Stimulated activated CD4-positive, alpha-beta T cell treated with anti-CD3 and anti-CD28 coated beads, Interleukin-4, amount 100 ng/mL, for 1 hour (primary cell): ENCODE results near the gene MAP2K7.
"Not testable (repeated sequence)": the region's sequence is repeated elsewhere in the genome, so short reads cannot be mapped to it uniquely, and the experiment has no call there.

Experiments used
- DNase-seq: peaks from one replicate; pipeline ENCODE4 v3.0.0-alpha.2; 2020

Gene MAP2K7

DNA sequence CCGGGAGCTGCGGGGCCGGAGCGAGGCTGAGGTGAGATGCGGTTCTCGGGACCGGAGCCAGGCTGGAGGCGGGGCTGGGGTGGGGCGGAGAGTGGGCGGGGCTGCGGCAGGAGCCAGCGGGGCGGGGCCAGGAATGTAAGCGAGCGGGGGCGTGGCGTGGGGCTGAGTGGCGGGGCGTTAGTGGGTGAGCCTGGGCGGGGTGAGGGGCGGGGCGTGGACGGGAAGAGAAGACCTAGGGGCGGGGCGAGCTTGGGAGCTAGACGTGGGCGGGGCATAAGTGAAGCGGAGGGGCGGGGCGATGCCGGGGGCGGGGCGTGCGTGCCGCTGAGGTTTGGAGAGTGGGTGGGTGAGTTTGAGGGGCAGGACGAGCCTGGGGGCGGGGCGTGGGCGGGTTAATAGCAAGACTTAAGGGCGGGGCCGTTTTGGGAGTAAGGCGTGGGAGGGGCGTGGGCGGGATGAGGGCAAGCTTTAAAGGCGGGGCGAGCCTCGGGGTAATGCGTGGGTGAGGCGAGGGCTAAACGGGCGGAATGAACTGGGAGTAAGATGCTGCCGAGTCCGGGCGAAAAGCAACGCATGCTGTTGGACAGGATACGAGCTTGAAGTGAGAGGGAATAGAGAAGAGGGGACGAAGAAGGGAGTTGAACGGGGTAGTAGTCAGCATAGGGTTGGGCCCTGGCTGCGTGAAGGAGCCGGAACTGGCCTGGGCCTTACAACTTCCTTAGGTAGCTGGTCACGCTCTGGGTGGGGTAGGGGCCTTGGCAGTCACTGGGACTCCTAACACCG is 17.0 kb downstream of the MAP2K7 start:
- peak; percentile 100 for DNase-seq

DNA sequence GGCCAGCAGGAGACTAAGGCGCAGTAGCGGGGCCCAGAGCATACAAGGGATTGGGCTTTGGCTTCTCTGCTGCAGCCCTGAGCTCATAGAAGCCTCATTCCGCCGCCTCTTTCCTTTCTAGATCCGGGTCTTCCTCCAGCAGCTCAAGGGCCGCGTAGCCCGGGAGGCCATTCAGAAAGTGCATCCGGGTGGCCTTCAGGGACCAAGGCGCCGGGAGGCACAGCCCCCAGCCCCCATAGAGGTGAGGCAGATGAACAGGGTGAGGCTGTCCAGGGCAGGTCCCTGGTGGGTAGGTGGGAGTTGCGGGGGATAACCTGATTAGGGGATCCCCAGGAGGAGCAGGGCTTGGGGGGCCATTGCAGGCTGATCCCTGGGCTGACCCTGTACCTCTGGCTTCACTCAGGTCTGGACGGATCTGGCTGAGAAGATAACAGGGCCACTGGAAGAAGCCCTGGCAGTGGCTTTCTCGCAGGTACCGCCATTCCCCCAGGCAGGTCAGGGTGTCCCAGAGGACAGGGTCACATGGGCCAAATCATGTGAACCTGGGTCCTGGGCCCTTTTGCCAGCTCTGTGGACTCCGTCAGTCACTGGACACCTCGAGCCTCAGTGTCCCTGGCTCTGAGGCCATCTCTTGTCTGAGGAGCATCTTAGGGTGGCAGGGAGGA is 17.8 kb downstream of the MAP2K7 start:
- DNase-seq: no peak

- DNase-seq: no peak
Observed at GRCh38 chr19:7921967-7922835, 18.5 kb downstream of the MAP2K7 start.

GRCh38 chr19:7922836-7923195 is 19.1 kb downstream of the MAP2K7 start:
- DNase-seq: no peak

DNA sequence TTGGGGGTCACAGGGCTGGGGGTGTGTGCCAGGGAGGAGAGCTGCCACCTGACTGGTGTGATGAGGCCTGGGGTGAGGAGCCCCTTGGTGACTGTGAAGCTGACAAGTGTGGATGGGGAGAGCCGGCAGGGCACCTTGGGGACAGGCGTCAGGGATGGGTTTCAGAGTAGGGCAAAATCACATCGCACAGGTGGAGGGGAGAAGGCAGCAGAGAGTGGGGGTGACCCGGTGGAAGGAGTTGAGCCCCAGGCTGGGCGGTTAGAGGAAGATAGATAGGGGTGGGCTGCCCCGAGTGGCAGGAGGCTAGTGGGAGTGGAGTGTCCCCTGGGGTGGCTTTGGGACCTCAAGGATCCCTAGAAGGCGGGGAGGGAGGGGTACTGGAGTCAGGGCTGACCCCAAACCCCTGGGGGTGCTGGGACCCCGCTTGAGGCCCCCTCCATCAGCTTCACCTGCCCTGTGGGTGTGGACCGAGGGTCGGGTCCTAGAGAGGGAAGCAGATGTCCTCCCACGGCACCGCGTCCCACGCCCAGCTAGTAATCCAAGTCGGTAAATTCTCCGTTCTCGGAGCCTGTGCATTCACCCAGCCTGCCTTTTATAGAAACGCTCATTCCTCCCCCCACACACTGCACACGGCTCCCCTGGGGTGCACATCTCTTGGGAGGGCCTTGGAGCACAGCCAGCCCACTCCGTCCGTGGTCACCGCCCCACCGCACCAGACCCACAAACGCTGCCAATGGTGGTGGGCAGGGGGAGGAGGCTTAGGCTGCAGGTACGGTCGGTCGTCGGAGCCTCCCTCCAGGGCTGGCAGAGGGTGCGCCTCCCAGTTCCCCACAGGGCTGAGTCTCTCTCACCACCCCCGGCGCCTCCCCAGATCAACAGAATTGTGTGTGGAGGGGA is 19.9 kb downstream of the MAP2K7 start:
- DNase-seq: no peak

DNA sequence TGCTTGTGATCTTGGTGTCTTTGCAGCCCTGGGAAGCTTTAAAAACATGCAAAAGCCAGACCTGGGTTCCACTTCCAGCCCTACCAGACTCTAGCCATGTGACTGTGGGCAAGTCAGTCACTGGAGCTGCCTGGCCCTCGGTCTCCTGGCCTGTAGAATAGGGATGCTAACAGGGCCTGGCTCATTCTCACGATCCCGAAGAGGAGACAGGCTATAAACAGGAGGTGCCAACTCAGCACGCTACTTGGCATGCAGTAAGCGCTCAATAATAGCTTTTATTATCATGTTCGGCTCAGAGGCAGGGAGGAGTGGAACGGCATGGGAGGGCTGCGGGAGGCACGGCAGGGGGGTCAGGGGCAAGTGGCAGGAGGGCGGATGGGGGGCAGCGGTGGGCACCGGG is 20.6 kb downstream of the MAP2K7 start:
- no peak for DNase-seq

GRCh38 chr19:7924651-7925170 is 21.0 kb downstream of the MAP2K7 start:
- no peak for DNase-seq

DNA sequence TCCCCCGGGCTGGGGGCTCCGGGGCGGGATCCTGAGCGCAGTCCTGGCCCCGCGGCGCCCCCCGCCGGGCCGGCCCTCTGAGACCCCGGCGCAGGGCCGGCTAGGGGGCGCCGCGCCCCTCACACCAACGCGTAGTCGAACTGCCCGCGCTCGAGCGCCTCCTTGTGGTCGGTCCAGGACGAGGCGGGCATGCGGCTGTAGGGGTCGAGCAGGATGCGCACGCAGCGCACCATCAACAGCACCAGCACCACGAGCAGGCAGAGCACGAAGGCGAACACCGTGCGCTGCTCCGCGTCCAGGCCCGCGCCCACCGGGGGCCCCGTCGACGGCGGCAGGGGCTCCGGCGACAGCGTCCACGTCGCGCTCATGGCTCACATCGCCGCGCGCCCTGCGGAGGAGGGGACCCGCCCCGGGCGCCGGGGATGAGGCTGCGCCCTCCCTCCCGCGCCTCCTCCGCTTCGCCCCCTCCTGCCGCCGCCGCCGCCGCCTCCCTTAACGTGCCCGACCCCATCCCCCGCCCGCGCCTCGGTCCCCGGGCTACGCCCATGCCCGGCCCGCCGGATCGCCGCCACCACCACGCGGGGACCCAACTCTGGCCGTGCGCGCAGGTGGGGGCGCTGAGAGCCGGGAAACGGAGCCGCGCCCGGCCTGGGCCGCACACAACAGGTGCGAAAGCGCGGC is 21.6 kb downstream of the MAP2K7 start:
- DNase-seq: peak; percentile 81

GRCh38 chr19:7926021-7926726 is 22.5 kb downstream of the MAP2K7 start, which contains the start of gene CTXN1:
CTXN1 (minus strand) TSS chr19:7926135; CDS start chr19:7925538, 597 bp downstream.
- DNase-seq: peak; percentile 83

GRCh38 chr19:7926727-7927604 is 23.3 kb downstream of the MAP2K7 start:
- DNase-seq: no peak

GRCh38 chr19:7927605-7928333 is 24.1 kb downstream of the MAP2K7 start:
- no peak for DNase-seq

GRCh38 chr19:7928334-7928706 is 24.6 kb downstream of the MAP2K7 start:
- no peak for DNase-seq

DNA sequence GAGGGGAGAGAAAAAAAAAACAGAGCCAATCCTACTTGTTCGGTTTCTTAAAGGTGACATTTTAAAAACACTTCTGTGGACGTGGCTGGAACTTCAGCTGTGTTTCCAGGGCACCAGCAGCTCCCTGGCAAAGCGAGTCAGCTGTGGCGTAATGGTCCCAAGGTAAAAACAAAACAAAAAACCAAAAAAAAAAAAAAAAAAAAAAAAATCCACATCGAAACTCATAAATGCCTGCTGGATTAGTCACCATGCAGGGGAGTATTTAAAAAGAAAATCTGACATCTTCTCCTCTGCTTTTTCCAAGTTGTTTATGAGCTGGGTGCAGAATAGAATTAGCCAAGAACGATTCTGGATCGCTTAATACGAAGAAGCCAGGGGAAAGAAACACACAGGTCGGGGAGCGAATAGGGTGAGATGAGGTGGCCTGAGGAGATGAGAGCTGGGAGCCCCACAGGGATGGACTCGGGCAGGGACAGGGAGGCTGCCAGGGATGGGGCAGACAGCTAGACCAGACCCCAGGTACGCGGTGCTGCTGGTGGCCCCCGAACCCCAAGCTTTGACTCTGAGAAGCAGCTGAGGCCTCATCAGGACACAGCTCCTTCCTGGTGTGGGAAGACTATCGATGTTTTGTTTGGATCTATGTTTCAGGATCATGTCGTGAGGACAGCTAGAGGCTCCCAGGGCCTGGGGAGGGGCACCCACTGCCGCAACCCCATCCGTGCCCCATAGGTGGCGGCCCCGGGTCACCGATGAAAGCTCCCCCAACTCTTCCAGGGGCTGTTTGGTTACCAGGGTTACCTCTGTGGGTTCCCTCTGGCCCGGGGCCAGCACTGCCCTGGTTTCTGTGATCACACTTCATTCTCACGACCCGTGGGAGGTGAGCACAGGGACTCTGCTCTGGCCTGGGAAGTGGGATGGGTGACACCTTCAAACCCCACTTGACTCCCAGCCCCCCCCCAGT is 25.3 kb downstream of the MAP2K7 start:
- peak; percentile 60 for DNase-seq

- DNase-seq: not testable (repeated sequence)
Observed at GRCh38 chr19:7930030-7930429, 26.4 kb downstream of the MAP2K7 start.

GRCh38 chr19:7930765-7931164 is 27.1 kb downstream of the MAP2K7 start:
- no peak for DNase-seq

DNA sequence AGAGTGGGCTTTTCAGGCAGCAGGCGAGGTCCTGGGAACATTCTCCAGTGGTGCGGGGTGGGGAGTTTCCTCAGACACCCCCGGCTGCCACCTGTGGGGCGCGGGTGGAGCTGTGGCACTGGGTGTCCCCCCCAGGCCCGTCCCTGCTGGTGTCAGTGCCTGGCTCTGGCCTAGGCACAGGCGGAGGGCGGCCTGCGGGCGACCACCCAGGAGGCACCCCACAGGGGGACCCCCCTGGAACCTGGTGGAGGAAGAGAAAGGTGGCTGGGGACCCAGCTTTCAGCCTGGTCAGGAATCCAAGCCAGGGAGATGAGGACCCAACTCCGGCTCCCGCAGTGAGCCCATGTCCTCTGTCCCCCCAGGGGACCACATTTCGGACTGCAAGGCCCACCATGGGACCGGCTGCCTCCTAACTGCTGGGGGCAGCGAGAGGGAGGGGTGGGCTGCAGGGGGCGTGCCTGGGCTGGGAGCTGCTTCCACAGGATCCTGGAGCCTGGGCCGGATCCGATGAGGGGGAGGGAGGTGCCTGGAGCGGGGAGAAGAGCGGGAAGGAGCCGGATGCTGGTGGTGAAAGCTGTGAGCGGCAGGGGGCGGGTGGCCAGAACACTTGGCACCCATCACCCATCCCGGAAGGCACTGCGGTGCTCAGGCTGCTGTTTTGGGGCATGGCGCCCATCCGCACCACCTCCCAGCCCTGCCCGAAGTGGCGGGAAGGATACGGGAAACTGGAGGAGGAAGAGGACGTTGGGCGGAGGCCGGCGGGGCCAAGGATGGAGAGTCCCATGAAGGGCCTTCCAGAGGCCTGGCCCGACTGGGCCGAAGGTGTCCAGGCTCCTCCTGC is 27.8 kb downstream of the MAP2K7 start:
- DNase-seq: no peak
